Gastrocnemius medialis (tissue), 4 donors: Measurements from ENCODE around the gene OR6S1. TPM values are rescaled to one million over a fixed set of nuclear protein-coding genes. Genes with fewer than 3 reads are reported as not detected.
A peak's percentile ranks its signal among the peaks of the same experiment; 100 is the strongest.

Experiments used
- ATAC-seq, 2 donors: fragments of 150-250 bp; one replicate each; pipeline ENCODE4 v1.9.1; 2016
- DNase-seq, 2 donors: peaks; one replicate each; pipeline ENCODE4 v3.0.0-alpha.2; 2019
- H3K27ac ChIP-seq, 4 donors: fragments of 200-600 bp; sonication (generic); 1 replicate in 1 of 4; 2 replicates in 3 of 4; pipeline ENCODE4 v1.5.1; 2016 to 2018; ENCODE audit warnings: mild to moderate bottlenecking in 2 of 4, moderate library complexity in 1 of 4
- H3K27me3 ChIP-seq, 3 donors: fragments of 200-600 bp; sonication (generic) in 2 of 3; 1 replicate in 1 of 3; 2 replicates in 2 of 3; pipeline versions ENCODE4 v1.5.1 to v1.6.0; 2016 to 2019; ENCODE audit warnings: mild to moderate bottlenecking in 1 of 3, moderate library complexity in 1 of 3
- H3K36me3 ChIP-seq, 2 donors: fragments of 200-600 bp; sonication (generic) in 1 of 2; one replicate each; pipeline ENCODE4 v1.5.1; 2017 to 2018
- H3K4me1 ChIP-seq, 2 donors: fragments of 200-600 bp; sonication (generic) in 1 of 2; one replicate each; pipeline ENCODE4 v1.5.1; 2016 to 2017; ENCODE audit warnings: mild to moderate bottlenecking in 2 of 2
- H3K4me3 ChIP-seq, 4 donors: fragments of 200-600 bp; sonication (generic) in 3 of 4; 1 replicate in 1 of 4; 2 replicates in 3 of 4; pipeline ENCODE4 v1.5.1; 2016 to 2019; ENCODE audit warnings: mild to moderate bottlenecking in 2 of 4
- H3K9me3 ChIP-seq, 3 donors: fragments of 200-600 bp; sonication (generic) in 2 of 3; 1 replicate in 1 of 3; 2 replicates in 2 of 3; pipeline ENCODE4 v1.5.1; 2016 to 2019
- CTCF ChIP-seq, 5 experiments: fragments of 450-650 bp in 3 of 5; fragments of 200-600 bp in 2 of 5; sonication (generic) in 2 of 5; IDR thresholded peaks in 4 of 5; conservative IDR thresholded peaks in 1 of 5; 1 replicate in 4 of 5; 2 replicates in 1 of 5; pipeline ENCODE4 v1.5.1; 2016 to 2019; ENCODE audit warnings: antibody characterized with exemption in 5 of 5, mild to moderate bottlenecking in 3 of 5, moderate library complexity in 3 of 5
- POLR2A ChIP-seq, 2 donors: fragments of 450-650 bp; IDR thresholded peaks; one replicate each; pipeline ENCODE4 v1.6.1; 2017; ENCODE audit warnings: antibody characterized with exemption in 2 of 2, mild to moderate bottlenecking in 2 of 2, moderate library complexity in 2 of 2
- in situ Hi-C, 4 donors: fragments of 200-750 bp; cut with MboI; loops; one replicate each; pipeline versions ENCODE4 v1.15.0 to v1.8.0; 2017; ENCODE audit warnings: low sequenced_read_pairs in 4 of 4
- intact Hi-C: fragments of 100-400 bp; cut with DNase I; formaldehyde crosslinking; loops from one replicate; pipeline ENCODE4 v1.15.1; 2023; ENCODE audit warnings: low total_unique reads
- total RNA-seq, 4 donors: library from RNA; depleted of rRNA; stranded (reverse); fragments of >200 nt; gene quantifications; one replicate each; pipeline versions ENCODE4 v1.1.0 to v1.2.3, GENCODE V29; 2016

OR6S1 gene
- total RNA-seq, 4 donors from 2014 or later, result not detected

- Histone ChIP-seq H3K36me3 (no peaks in the 10 kb centered on the region), H3K27me3 (no peaks in the 10 kb centered on the region), H3K27ac (peak overlapping the region; percentile 44 to 73 (median 68)), H3K4me1 (peaks cover 9 to 17% of the 10 kb centered on the region in 2 donors), H3K9me3 (no peaks in the 10 kb centered on the region), H3K4me3 (peak overlapping the region; percentile 56 to 66 (median 58))
- ATAC-seq (peak; percentile 79 to 82), DNase-seq (peak; percentile 62 to 76)
- in situ Hi-C loops (loop anchor here (5.0 to 25.0 kb wide), 4 partner anchors 79 to 286 kb away; partner anchors contain the start of gene TEP1 (in 3 of the 4)), intact Hi-C loops (loop anchor here (1.0 to 10.0 kb wide), 6 partner anchors 70 to 651 kb away; partner anchors contain the start of genes HNRNPC, PARP2, RNASE7 and TEP1)
- TF ChIP-seq POLR2A (IDR thresholded peaks at IDR 0.05), result no peak
- TF ChIP-seq CTCF (IDR thresholded peaks at IDR 0.05 in 4 of 5, conservative IDR thresholded peaks at IDR 0.05 in 1 of 5), result peak; percentile 72 to 93 (median 83)
Measured at GRCh38 chr14:20613094-20614037, 28.1 kb downstream of the OR6S1 start.

GRCh38 chr14:20612403-20612802 lies 29.1 kb downstream of the OR6S1 start:
- Histone ChIP-seq H3K9me3 (no peaks in the 10 kb centered on the region), H3K27me3 (no peaks in the 10 kb centered on the region), H3K36me3 (no peaks in the 10 kb centered on the region), H3K27ac (peak overlapping the region in 1 of 4 donors; percentile 65), H3K4me3 (no peak overlapping the region), H3K4me1 (peaks cover 9 to 17% of the 10 kb centered on the region in 2 donors)
- intact Hi-C loops, result loop anchor here (2.0 to 10.0 kb wide), 5 partner anchors 200 to 652 kb away; partner anchors contain the start of genes HNRNPC, PARP2, RNASE7 and TEP1
- TF ChIP-seq POLR2A (IDR thresholded peaks at IDR 0.05) (no peak), CTCF (IDR thresholded peaks at IDR 0.05 in 4 of 5, conservative IDR thresholded peaks at IDR 0.05 in 1 of 5) (no peak)
- in situ Hi-C loops, result loop anchor here (5.0 to 25.0 kb wide), 4 partner anchors 80 to 285 kb away; partner anchors contain the start of gene TEP1 (in 3 of the 4)
- ATAC-seq (no peak), DNase-seq (no peak)

GRCh38 chr14:20611277-20611676 lies 30.2 kb downstream of the OR6S1 start:
- Histone ChIP-seq H3K27me3 (no peaks in the 10 kb centered on the region), H3K4me3 (no peak overlapping the region), H3K27ac (no peak overlapping the region), H3K4me1 (peaks cover 9 to 17% of the 10 kb centered on the region in 2 donors), H3K9me3 (no peaks in the 10 kb centered on the region), H3K36me3 (no peaks in the 10 kb centered on the region)
- intact Hi-C loops (loop anchor here (5.0 to 10.0 kb wide), 4 partner anchors 269 to 654 kb away; partner anchors contain the start of genes HNRNPC, PARP2, RNASE7 and TTC5), in situ Hi-C loops (loop anchor here (5.0 to 25.0 kb wide), 4 partner anchors 81 to 284 kb away; partner anchors contain the start of gene TEP1 (in 3 of the 4))
- DNase-seq (no peak), ATAC-seq (no peak)
- no peak for TF ChIP-seq CTCF (IDR thresholded peaks at IDR 0.05 in 4 of 5, conservative IDR thresholded peaks at IDR 0.05 in 1 of 5)
- TF ChIP-seq POLR2A (IDR thresholded peaks at IDR 0.05), result no peak

GRCh38 chr14:20610002-20610765 lies 31.3 kb downstream of the OR6S1 start:
- no peaks in the 10 kb centered on the region for H3K9me3 ChIP-seq
- peak overlapping the region; percentile 84 to 98 (median 95) for H3K4me3 ChIP-seq
- H3K27ac ChIP-seq, result peak overlapping the region; percentile 73 to 83 (median 82)
- H3K4me1 ChIP-seq, result peaks cover 9 to 17% of the 10 kb centered on the region in 2 donors
- TF ChIP-seq CTCF (IDR thresholded peaks at IDR 0.05 in 4 of 5, conservative IDR thresholded peaks at IDR 0.05 in 1 of 5) (no peak), POLR2A (IDR thresholded peaks at IDR 0.05) (no peak)
- ATAC-seq (peak; percentile 57 to 65), DNase-seq (peak; percentile 30 to 70)
- in situ Hi-C loops (loop anchor here (5.0 to 25.0 kb wide), 4 partner anchors 82 to 283 kb away; partner anchors contain the start of gene TEP1 (in 3 of the 4)), intact Hi-C loops (loop anchor here (1.0 to 10.0 kb wide), 5 partner anchors 155 to 655 kb away; partner anchors contain the start of genes APEX1, HNRNPC, PARP2 and RNASE7)
- no peaks in the 10 kb centered on the region for H3K27me3 ChIP-seq
- no peaks in the 10 kb centered on the region for H3K36me3 ChIP-seq
